SK-N-MC (cell line): ENCODE measurements around the gene LAMB3.

Experiments used
- DNase-seq: peaks from one replicate; pipeline ENCODE4 v3.0.0-alpha.2; 2011; ENCODE audit warnings: low read depth, low spot score
- H3K27ac ChIP-seq: fragments of 200-600 bp; sonication (generic); 2 replicates; pipeline ENCODE4 v1.5.1; 2016; ENCODE audit warnings: mixed run types
- H3K36me3 ChIP-seq: fragments of 200-600 bp; sonication (generic); 2 replicates; pipeline ENCODE4 v1.6.1; 2017; ENCODE audit warnings: antibody characterized with exemption, low read length, mixed read lengths; ENCODE audit not compliant: insufficient read depth
- H3K4me3 ChIP-seq: fragments of 200-600 bp; sonication (generic); 2 replicates; pipeline ENCODE4 v1.5.1; 2016
- H3K9ac ChIP-seq: fragments of 200-600 bp; sonication (generic); 2 replicates; pipeline ENCODE4 v1.8.0; 2017; ENCODE audit warnings: mixed run types, mixed read lengths; ENCODE audit not compliant: insufficient read length
- H3K9me3 ChIP-seq: fragments of 200-600 bp; sonication (generic); 2 replicates; pipeline ENCODE4 v1.6.1; 2017; ENCODE audit warnings: low read depth, mild to moderate bottlenecking, antibody characterized with exemption, low read length, moderate library complexity, mixed read lengths
- EZH2 ChIP-seq: fragments of 200-600 bp; sonication (generic); IDR thresholded peaks from one replicate; pipeline ENCODE4 v1.6.1; 2017; ENCODE audit warnings: antibody characterized with exemption
- FOXP2 ChIP-seq: optimal IDR thresholded peaks from 2 replicates; pipeline ENCODE3; 2011; ENCODE audit warnings: mild to moderate bottlenecking, moderate library complexity; ENCODE audit not compliant: insufficient read depth; ENCODE audit errors: extremely low read length, control extremely low read depth
- POLR2AphosphoS5 ChIP-seq: IDR thresholded peaks from 2 replicates; pipeline ENCODE4 v1.6.1; 2012; ENCODE audit warnings: mild to moderate bottlenecking, low read depth, low read length, borderline replicate concordance

LAMB3 gene

DNA sequence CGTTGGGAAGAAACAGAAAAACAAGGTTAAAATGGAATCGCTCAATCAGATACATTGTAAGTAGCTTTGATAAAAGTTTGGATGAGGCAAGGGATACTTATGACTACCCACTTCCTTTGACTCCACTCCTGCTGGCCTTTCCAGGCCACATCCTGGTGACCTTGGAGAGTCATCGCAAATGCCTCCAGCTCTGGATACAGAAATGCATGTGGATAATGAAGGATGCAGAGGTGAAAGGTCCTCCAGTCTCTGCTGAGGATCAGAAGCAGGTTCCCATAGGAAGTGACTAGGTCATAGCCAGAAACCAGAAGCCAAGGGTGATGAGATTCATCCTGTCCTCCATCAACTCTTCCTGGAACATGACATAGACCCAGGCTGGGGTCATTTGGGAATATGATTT lies 74.9 kb downstream of the LAMB3 start:
- Histone ChIP-seq H3K4me3 (no peak overlapping the region), H3K27ac (no peak overlapping the region), H3K9me3 (no peaks in the 10 kb centered on the region), H3K36me3 (no peaks in the 10 kb centered on the region), H3K9ac (no peak overlapping the region)
- TF ChIP-seq EZH2, result no peak
- no peak for TF ChIP-seq FOXP2
- TF ChIP-seq POLR2AphosphoS5, result no peak
- DNase-seq, result no peak

DNA sequence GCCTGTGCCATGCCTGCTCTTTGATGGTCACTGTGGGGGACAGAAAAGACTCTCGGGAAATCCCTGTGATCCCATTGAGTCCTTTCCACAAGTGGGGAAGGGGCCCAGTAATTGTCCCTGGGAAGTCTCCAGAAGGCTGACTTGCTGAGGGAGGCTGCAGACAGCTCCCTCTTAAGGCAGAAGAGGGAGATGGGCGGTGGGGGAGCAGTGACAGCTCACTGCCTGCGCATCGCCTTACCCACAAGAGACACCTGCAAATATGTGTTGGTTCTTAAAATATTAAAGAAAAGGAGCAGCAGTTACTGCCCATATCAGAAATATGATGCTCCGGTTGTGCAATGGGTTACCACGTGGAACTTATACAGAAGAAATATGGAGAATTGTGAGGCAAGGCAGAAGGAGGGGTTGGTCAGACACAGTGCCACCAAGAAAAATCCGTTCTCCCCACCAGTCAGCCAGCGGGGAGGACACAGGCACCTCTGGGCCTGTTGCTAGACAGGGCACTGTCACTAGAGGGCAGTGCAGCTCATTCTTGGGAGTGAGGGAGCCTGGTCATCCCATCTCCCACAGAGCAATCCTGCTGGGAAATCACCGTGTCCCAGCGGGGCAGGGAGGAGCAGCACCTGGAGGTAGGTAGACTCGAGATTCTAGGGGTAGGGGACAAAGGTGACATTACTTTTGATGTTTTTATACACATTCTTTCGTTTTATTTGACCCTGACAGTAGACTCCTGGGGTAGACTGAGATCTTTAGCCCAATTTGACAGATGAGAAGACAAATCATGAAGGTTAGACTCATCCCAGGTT lies 75.6 kb downstream of the LAMB3 start:
- no peak for DNase-seq
- Histone ChIP-seq H3K36me3 (no peaks in the 10 kb centered on the region), H3K4me3 (no peak overlapping the region), H3K9me3 (no peaks in the 10 kb centered on the region), H3K9ac (no peak overlapping the region), H3K27ac (no peak overlapping the region)
- TF ChIP-seq EZH2 (no peak), POLR2AphosphoS5 (no peak), FOXP2 (no peak)

DNA sequence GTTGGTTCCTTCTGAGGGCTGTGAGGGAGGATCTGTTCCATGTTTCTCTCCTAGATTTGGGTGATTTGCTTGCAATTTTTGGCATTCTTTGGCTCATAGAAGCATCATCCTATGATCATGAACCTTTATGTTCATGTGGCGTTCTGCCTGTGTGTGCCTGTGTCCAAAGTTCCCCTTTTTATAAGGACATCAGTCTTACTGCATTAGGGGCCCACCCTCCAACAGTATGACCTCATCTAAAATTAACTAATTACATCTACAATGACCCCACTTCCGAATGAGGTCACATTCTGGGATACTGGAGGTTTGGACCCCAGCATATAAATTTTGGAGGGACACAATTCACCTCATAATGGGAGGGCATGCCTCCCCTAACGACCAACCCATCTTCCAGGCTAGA lies 81.5 kb downstream of the LAMB3 start:
- DNase-seq, result no peak
- no peak overlapping the region for H3K4me3 ChIP-seq
- TF ChIP-seq EZH2, result no peak
- no peak for TF ChIP-seq FOXP2
- TF ChIP-seq POLR2AphosphoS5, result no peak

DNA sequence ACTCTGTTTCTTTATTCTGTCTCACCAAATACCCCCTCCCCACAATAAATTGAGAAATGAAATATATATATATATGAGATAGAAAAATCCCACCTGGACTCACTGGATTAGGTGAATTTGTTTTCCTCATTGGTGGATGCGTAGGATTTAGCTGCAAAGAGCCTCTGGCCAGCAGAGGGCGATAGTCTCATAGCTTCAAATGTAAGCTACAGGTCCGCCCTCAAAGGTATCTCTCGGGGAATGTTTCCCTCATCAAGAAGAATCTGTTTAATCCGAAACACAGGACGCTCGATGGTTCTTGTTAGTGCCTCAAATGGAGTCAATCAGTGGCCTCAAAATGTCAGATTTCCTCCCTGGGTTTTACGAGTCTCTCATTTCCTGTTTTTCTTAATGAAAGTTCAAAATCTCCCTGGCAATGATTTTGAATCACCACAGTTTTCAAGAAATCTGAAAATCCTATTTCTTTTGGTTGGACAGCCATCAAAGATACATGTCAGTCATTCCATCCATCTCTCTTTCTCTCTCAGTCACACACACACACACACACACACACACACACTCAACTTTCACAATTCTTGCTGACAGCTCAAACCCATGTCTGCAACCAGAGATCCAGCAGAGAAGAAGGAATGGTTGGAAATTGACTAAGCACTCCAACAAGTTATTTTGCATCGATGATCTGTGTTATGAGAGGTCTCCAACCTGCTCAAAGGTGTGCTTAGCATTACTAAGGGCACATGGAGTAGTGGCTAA lies 82.6 kb downstream of the LAMB3 start:
- Histone ChIP-seq H3K27ac (no peak overlapping the region), H3K9me3 (no peaks in the 10 kb centered on the region), H3K36me3 (no peaks in the 10 kb centered on the region), H3K4me3 (peak overlapping the region; percentile 50), H3K9ac (no peak overlapping the region)
- DNase-seq, result peak; percentile 81
- TF ChIP-seq FOXP2, result no peak
- no peak for TF ChIP-seq POLR2AphosphoS5
- no peak for TF ChIP-seq EZH2

More for the DNA sequence above, 81.5 kb downstream of the LAMB3 start:
- no peaks in the 10 kb centered on the region for H3K9me3 ChIP-seq
- no peaks in the 10 kb centered on the region for H3K36me3 ChIP-seq
- no peak overlapping the region for H3K27ac ChIP-seq
- no peak overlapping the region for H3K9ac ChIP-seq

DNA sequence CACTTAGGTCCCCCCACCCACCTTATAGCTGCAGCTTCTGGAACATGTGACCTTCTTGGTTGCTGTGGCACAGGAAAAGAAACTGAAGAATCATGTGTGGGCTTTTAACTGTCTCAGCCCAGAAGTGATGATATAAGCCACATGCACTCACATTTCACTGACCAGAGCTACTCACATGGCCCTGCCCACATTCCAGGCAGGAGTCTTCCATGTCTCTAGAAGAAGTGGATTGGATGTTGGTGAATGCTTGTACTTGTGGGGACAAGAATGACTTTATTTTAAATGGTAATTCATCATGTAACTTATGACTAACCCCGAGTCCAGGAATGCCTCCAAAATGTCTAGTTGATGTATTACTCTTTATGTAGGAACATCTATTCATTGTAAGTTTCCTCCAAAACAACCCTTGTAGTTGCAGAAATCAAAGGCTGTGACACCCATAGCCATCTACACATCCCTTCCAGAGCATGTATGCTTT lies 84.5 kb downstream of the LAMB3 start:
- no peak for TF ChIP-seq POLR2AphosphoS5
- TF ChIP-seq FOXP2, result no peak
- no peak for TF ChIP-seq EZH2
- Histone ChIP-seq H3K9me3 (no peaks in the 10 kb centered on the region), H3K4me3 (no peak overlapping the region), H3K27ac (no peak overlapping the region), H3K9ac (no peak overlapping the region), H3K36me3 (no peaks in the 10 kb centered on the region)
- no peak for DNase-seq

DNA sequence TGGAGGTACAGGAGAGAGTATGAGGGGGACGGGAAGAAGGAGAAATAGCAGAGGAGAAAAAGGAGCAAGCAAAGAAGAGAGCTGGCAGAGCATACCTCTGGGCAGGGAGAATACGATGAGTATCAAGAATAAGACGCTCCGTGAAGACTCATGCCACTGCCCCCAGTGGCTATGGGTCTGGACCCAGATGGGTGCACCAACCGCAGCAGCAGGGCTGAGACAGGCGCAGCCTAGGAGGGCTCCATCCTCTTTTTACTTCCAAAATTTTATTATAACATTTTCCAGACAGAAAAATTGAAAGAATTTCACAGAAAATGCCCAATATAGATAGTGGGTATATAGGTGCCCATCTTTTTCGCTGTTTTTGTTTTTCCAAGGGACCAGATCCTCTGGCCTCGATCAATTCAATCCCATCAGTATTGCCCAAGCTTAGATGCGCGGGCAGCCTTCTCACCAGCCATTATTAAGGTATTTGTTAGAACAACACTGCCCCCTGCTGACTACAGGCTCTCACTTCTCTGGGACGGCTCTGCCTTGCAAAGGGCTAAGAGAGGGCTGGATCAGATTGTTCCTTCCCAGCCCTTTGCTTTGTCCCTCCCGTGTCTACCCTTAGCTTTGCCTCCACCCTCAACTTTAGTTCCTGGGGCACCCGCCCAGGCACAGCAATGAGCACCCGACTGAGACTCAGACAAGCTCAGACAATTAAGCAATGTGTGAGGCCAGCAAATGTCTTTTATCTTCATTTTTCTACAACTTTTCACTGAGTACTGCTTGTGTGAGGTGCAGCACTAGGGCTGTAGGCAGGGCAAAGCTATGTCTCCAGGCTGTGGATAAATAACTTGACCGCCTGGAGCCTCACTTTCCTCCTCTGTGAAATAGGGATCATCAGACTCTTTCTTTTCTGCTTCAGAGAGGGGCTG lies 86.2 kb downstream of the LAMB3 start:
- H3K9me3 ChIP-seq, result no peaks in the 10 kb centered on the region
- peak; percentile 60 for DNase-seq
- H3K9ac ChIP-seq, result peak overlapping the region; percentile 29
- H3K27ac ChIP-seq, result no peak overlapping the region
- H3K36me3 ChIP-seq, result no peaks in the 10 kb centered on the region
- H3K4me3 ChIP-seq, result no peak overlapping the region
- TF ChIP-seq POLR2AphosphoS5 (no peak), FOXP2 (no peak), EZH2 (no peak)
